Panc1 (cell line): ENCODE measurements around the gene REXO2. TPM values are rescaled to one million over a fixed set of nuclear protein-coding genes. Genes with fewer than 3 reads are reported as not detected.

ENCODE experiments used
- ATAC-seq: fragments of 200-7000 bp; cut with Tn5 transposase; 2 replicates; pipeline ENCODE4 v1.9.1; 2020; ENCODE audit warnings: mild to moderate bottlenecking, moderate library complexity
- BruUV-seq: library from RNA; stranded (reverse); fragments of 400-500 nt; replicated peaks from 2 replicates; lab custom pipeline; 2021; lab: Mats Ljungman, UMichigan
- CTCF ChIA-PET: fragments of 300-600 bp; sonication (Branson Sonifier 250); formaldehyde crosslinking; loops from one replicate; lab custom pipeline; 2022; ENCODE audit warnings: antibody characterized with exemption; lab: Charles Lee
- POLR2A ChIA-PET: fragments of 300-600 bp; sonication (Branson Sonifier 250); formaldehyde crosslinking; loops from one replicate; lab custom pipeline; 2022; ENCODE audit warnings: antibody characterized with exemption; lab: Charles Lee
- DNase-seq: peaks from one replicate; pipeline ENCODE4 v3.0.0-alpha.2; 2010; ENCODE audit warnings: low read depth, low spot score
- H3K27ac ChIP-seq: 2 replicates; pipeline ENCODE4 v1.5.1; 2011; ENCODE audit warnings: mild to moderate bottlenecking, low read length, inconsistent platforms
- H3K27me3 ChIP-seq: fragments of 200-500 bp; sonication (Bioruptor generic); 2 replicates; pipeline ENCODE4 v1.6.0; 2014; ENCODE audit warnings: low read length, inconsistent platforms; ENCODE audit not compliant: control insufficient read depth, insufficient read depth
- H3K36me3 ChIP-seq: fragments of 200-500 bp; sonication (Bioruptor generic); 2 replicates; pipeline ENCODE4 v1.5.1; 2014; ENCODE audit warnings: inconsistent platforms, mild to moderate bottlenecking, low read length, moderate library complexity; ENCODE audit not compliant: control insufficient read depth, insufficient read depth
- H3K4me1 ChIP-seq: 2 replicates; pipeline ENCODE4 v1.5.1; 2011; ENCODE audit warnings: inconsistent platforms, mild to moderate bottlenecking, low read length, moderate library complexity; ENCODE audit not compliant: control insufficient read depth, insufficient read depth
- H3K4me3 ChIP-seq, 2 experiments: 2 replicates each; pipeline ENCODE4 v1.5.1; 2011 to 2012; ENCODE audit warnings: low read depth in 2 of 2, low read length in 2 of 2, mild to moderate bottlenecking in 2 of 2, inconsistent platforms in 1 of 2, moderate library complexity in 1 of 2
- H3K9me3 ChIP-seq: fragments of 200-500 bp; sonication (Bioruptor generic); 2 replicates; pipeline ENCODE4 v1.5.1; 2014; ENCODE audit warnings: low read depth, mild to moderate bottlenecking, inconsistent platforms, low read length, moderate library complexity; ENCODE audit not compliant: control insufficient read depth, insufficient read depth
- POLR2AphosphoS5 ChIP-seq: IDR thresholded peaks from 2 replicates; pipeline ENCODE4 v1.6.1; 2012; ENCODE audit warnings: mild to moderate bottlenecking, low read depth, low read length, moderate library complexity
- SIN3A ChIP-seq: IDR thresholded peaks from 2 replicates; pipeline ENCODE4 v1.6.1; 2012; ENCODE audit warnings: low read depth, mild to moderate bottlenecking, low read length, moderate library complexity, borderline replicate concordance; ENCODE audit not compliant: insufficient read depth
- TCF7L2 ChIP-seq: IDR thresholded peaks from 2 replicates; pipeline ENCODE4 v1.6.1; 2011; ENCODE audit warnings: mild to moderate bottlenecking, low read depth, low read length, inconsistent platforms
- in situ Hi-C: cut with HindIII; loops from 2 replicates; pipeline ENCODE4 v1.10.0; 2016; ENCODE audit warnings: low sequenced_read_pairs, low pct_unique_long_range_greater_than_20kb
- intact Hi-C: fragments of 100-400 bp; cut with micrococcal nuclease; formaldehyde crosslinking; loops from one replicate; pipeline ENCODE4 v1.10.0; 2022; ENCODE audit not compliant: unreplicated experiment
- total RNA-seq: library from RNA; stranded (reverse); gene quantifications from one replicate; pipeline ENCODE4 v1.2.1, GENCODE V29; 2021; ENCODE audit not compliant: unreplicated experiment
- TF ChIP-seq, protein P1 (sequence below), 2 experiments: IDR thresholded peaks; 2 replicates each; pipeline ENCODE4 v1.6.1; 2011 to 2012; ENCODE audit warnings: low read depth in 2 of 2, control low read depth in 1 of 2, low read length in 1 of 2, mild to moderate bottlenecking in 1 of 2, moderate library complexity in 1 of 2; ENCODE audit not compliant: insufficient read depth in 1 of 2
- TF ChIP-seq, protein P2 (sequence below): fragments of 450-650 bp; IDR thresholded peaks from 2 replicates; pipeline ENCODE4 v1.5.1; 2017; ENCODE audit warnings: mild to moderate bottlenecking

REXO2 gene
- total RNA-seq, 1 experiment from 2014 or later: 111 TPM

DNA sequence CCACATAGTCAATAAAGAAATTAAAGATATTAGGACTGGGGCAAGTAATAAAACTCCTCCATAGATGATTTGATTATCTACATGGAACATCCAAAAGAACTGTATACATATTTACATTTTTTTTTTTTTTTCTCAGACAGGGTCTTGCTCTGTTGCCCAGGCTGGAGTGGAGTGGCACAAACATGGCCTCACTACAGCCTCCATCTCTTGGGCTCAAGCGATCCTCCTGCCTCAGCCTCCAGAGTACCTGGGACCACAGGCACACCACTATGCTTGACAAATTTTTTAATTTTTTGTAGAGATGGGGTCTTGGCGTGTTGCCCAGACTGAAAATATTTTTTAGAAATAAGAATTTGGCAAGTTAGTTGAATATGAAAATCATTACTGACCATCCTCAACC lies 24.7 kb downstream of the REXO2 start:
- intact Hi-C loops (no loop called here), in situ Hi-C loops (no loop called here)
- Histone ChIP-seq H3K27ac (no peak overlapping the region), H3K27me3 (no peaks in the 10 kb centered on the region), H3K4me3 (no peak overlapping the region), H3K9me3 (no peaks in the 10 kb centered on the region), H3K4me1 (no peaks in the 10 kb centered on the region), H3K36me3 (no peaks in the 10 kb centered on the region)
- ATAC-seq (no peak), DNase-seq (no peak)
- ChIA-PET POLR2A (no interaction called here), CTCF (no interaction called here)
- no TSS peak for BruUV-seq
- TF ChIP-seq, protein P1, sequence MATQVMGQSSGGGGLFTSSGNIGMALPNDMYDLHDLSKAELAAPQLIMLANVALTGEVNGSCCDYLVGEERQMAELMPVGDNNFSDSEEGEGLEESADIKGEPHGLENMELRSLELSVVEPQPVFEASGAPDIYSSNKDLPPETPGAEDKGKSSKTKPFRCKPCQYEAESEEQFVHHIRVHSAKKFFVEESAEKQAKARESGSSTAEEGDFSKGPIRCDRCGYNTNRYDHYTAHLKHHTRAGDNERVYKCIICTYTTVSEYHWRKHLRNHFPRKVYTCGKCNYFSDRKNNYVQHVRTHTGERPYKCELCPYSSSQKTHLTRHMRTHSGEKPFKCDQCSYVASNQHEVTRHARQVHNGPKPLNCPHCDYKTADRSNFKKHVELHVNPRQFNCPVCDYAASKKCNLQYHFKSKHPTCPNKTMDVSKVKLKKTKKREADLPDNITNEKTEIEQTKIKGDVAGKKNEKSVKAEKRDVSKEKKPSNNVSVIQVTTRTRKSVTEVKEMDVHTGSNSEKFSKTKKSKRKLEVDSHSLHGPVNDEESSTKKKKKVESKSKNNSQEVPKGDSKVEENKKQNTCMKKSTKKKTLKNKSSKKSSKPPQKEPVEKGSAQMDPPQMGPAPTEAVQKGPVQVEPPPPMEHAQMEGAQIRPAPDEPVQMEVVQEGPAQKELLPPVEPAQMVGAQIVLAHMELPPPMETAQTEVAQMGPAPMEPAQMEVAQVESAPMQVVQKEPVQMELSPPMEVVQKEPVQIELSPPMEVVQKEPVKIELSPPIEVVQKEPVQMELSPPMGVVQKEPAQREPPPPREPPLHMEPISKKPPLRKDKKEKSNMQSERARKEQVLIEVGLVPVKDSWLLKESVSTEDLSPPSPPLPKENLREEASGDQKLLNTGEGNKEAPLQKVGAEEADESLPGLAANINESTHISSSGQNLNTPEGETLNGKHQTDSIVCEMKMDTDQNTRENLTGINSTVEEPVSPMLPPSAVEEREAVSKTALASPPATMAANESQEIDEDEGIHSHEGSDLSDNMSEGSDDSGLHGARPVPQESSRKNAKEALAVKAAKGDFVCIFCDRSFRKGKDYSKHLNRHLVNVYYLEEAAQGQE (IDR thresholded peaks at IDR 0.05; ENCODE audit: insufficient read depth in 1 of 2, low read depth in 2 of 2, low read length in 1 of 2): no peak
- TF ChIP-seq SIN3A (no peak), POLR2AphosphoS5 (no peak), TCF7L2 (no peak)
- TF ChIP-seq, protein P2, sequence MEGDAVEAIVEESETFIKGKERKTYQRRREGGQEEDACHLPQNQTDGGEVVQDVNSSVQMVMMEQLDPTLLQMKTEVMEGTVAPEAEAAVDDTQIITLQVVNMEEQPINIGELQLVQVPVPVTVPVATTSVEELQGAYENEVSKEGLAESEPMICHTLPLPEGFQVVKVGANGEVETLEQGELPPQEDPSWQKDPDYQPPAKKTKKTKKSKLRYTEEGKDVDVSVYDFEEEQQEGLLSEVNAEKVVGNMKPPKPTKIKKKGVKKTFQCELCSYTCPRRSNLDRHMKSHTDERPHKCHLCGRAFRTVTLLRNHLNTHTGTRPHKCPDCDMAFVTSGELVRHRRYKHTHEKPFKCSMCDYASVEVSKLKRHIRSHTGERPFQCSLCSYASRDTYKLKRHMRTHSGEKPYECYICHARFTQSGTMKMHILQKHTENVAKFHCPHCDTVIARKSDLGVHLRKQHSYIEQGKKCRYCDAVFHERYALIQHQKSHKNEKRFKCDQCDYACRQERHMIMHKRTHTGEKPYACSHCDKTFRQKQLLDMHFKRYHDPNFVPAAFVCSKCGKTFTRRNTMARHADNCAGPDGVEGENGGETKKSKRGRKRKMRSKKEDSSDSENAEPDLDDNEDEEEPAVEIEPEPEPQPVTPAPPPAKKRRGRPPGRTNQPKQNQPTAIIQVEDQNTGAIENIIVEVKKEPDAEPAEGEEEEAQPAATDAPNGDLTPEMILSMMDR: no peak

DNA sequence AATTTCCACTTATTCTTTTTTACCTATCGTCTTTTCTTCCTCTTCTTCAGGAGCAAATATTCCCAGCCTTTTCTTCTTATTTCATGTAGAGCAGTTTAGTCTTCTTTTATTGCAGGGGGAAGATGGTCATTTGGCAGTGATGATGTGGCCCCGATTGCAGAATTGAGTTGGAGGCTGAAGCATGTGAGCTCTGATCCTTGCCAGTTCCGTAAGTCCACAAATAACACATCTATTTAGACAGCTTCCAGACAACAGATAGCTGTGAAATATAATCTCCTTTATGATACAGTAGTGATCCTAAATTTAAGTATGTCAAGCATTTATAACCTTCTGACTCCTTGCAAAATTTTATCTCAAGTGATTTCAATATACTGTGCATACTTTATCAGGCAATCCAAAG lies 27.5 kb downstream of the REXO2 start:
- H3K4me3 ChIP-seq: no peak overlapping the region
- no peak overlapping the region for H3K27ac ChIP-seq
- ATAC-seq (no peak), DNase-seq (no peak)
- intact Hi-C loops (no loop called here), in situ Hi-C loops (no loop called here)
- ChIA-PET CTCF (no interaction called here), POLR2A (no interaction called here)
- TF ChIP-seq SIN3A (no peak), TCF7L2 (no peak), POLR2AphosphoS5 (no peak)
- TF ChIP-seq, protein P2: no peak
- TF ChIP-seq, protein P1 (IDR thresholded peaks at IDR 0.05; ENCODE audit: insufficient read depth in 1 of 2, low read depth in 2 of 2, low read length in 1 of 2): no peak
- H3K9me3 ChIP-seq: no peaks in the 10 kb centered on the region
- BruUV-seq: no TSS peak
- H3K4me1 ChIP-seq: no peaks in the 10 kb centered on the region
- no peaks in the 10 kb centered on the region for H3K27me3 ChIP-seq
- no peaks in the 10 kb centered on the region for H3K36me3 ChIP-seq
